IPS-20b (cell line): ENCODE data around the gene GNAZ.

ENCODE experiments used
- H3K27ac ChIP-seq: one replicate; pipeline ENCODE4 v1.5.1; 2013; ENCODE audit warnings: low read length
- H3K27me3 ChIP-seq: 2 replicates; pipeline ENCODE4 v1.6.1; 2013; ENCODE audit warnings: mild to moderate bottlenecking, low read length, inconsistent platforms; ENCODE audit not compliant: insufficient read depth
- H3K36me3 ChIP-seq: 2 replicates; pipeline ENCODE4 v1.6.1; 2013; ENCODE audit warnings: low read depth, mild to moderate bottlenecking, inconsistent platforms, low read length, moderate library complexity; ENCODE audit not compliant: insufficient read depth
- H3K4me1 ChIP-seq: 2 replicates; pipeline ENCODE4 v1.6.1; 2013; ENCODE audit warnings: mild to moderate bottlenecking, control low read depth, inconsistent platforms, low read length, moderate library complexity; ENCODE audit not compliant: insufficient read depth
- H3K4me3 ChIP-seq: 2 replicates; pipeline ENCODE4 v1.5.1; 2013; ENCODE audit warnings: mild to moderate bottlenecking, low read length, inconsistent platforms
- H3K9ac ChIP-seq: 2 replicates; pipeline ENCODE4 v1.6.1; 2013; ENCODE audit warnings: low read depth, mild to moderate bottlenecking, inconsistent platforms, low read length, moderate library complexity
- H3K9me3 ChIP-seq: 2 replicates; pipeline ENCODE4 v1.6.1; 2013; ENCODE audit warnings: mild to moderate bottlenecking, low read depth, low read length, inconsistent platforms; ENCODE audit not compliant: insufficient read depth

GNAZ gene

GRCh38 chr22:23166042-23166831, 95.9 kb downstream of the GNAZ start:
- Histone ChIP-seq H3K36me3 (no peaks in the 10 kb centered on the region), H3K27me3 (no peaks in the 10 kb centered on the region), H3K9ac (no peak overlapping the region), H3K27ac (no peak overlapping the region), H3K9me3 (no peaks in the 10 kb centered on the region), H3K4me3 (no peak overlapping the region), H3K4me1 (peaks cover 3% of the 10 kb centered on the region; the same call in 1 of the 2 replicates)

DNA sequence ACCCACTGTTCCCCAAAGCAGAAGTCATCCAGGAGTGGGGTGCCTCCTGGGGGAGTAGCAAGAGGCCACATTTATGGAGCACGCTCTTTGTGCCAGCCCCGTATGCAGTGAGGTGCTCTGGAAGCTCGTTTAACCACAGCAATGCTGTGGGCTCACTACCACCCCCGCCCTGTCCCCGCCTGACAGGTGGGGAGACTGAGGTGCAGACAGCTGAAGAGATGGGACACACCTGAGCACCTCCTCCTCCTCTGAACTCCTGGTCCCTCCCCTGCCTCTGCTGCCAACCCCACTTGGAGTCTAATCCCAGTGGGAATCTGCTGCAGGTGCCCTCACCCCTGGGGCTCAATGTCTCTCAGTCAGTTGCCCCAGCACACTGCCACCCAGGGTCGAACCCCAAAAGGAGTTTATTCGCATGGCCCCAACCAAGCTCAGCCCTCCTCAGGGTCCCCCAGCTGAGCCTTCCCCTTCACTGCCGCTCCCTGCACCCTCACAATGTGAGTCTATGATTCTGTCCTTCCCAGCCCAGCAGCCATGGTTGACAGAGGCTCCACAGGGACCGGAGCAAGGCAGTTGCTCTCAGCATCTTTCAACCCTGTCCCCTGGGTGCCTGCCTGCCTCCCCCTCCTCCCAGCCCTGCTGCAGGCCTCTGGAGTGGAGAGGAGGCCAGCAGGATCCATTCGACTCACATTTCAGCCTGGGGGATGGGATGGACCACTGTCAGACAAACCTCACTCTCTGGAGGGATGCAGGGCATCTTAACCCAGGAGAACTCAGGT, 96.7 kb downstream of the GNAZ start:
- no peak overlapping the region for H3K4me3 ChIP-seq

DNA sequence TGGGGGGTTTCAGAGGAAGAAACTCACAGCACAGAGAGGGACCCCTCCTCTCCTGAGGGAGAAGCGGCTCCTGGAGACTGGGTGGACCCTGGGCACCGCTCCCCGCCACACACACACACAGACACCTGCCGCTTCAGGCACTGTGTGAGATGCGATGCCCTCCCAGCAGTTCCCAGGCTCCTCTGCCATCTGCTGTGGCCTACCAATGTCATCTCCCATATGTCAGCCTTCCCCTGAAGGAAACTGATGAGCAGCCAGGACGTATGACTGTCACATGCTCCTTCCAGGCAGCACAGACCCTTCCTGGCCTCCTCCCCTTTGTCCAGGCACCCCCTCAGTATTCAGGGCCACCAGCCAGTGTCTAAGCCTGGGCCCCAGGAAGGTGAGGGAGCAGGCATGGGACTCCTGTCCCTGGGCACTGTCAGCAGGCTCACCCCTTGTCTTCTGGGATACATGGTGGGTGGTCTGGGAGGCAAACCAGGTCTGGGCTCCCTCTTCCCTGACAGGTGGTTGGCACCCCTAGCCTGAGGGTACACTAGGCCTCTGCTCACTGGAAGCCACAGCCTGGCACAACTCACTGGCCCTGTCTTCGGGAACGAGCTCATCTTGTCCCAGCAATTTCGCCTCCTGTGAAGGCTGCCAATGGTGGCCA, 98.2 kb downstream of the GNAZ start:
- H3K36me3 ChIP-seq, result no peaks in the 10 kb centered on the region
- no peak overlapping the region for H3K27ac ChIP-seq
- no peaks in the 10 kb centered on the region for H3K9me3 ChIP-seq
- no peak overlapping the region for H3K4me3 ChIP-seq
- no peaks in the 10 kb centered on the region for H3K27me3 ChIP-seq
- no peak overlapping the region for H3K9ac ChIP-seq
- H3K4me1 ChIP-seq, result peaks cover 3% of the 10 kb centered on the region; the same call in 1 of the 2 replicates

More for the DNA sequence above, 96.7 kb downstream of the GNAZ start:
- no peaks in the 10 kb centered on the region for H3K27me3 ChIP-seq
- no peaks in the 10 kb centered on the region for H3K36me3 ChIP-seq
- no peak overlapping the region for H3K9ac ChIP-seq
- H3K4me1 ChIP-seq, result peaks cover 3% of the 10 kb centered on the region; the same call in 1 of the 2 replicates
- H3K9me3 ChIP-seq, result no peaks in the 10 kb centered on the region
- H3K27ac ChIP-seq, result no peak overlapping the region

DNA sequence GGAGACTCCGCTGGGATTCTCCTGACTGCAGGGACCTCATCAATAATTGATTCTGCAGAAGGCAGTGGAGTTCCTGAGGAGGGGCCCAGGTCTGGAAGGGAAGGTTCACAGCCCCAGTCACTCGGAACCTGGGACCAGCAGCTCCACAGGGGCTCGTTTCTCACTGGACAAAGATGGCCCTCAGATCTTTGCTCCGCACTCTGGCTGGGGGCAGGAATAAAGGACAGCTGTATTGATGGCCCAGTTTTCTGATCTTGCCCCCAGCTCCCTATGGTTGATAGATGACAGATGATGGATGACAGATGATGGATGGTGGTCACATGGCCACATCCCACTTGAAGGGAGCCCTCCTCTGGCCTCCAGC, 98.7 kb downstream of the GNAZ start:
- Histone ChIP-seq H3K4me1 (peaks cover 3% of the 10 kb centered on the region; the same call in 1 of the 2 replicates), H3K9me3 (no peaks in the 10 kb centered on the region), H3K36me3 (no peaks in the 10 kb centered on the region), H3K27ac (no peak overlapping the region), H3K27me3 (no peaks in the 10 kb centered on the region), H3K9ac (no peak overlapping the region), H3K4me3 (no peak overlapping the region)
